H9 (cell line): ENCODE measurements around the gene GADD45GIP1. TPM values are rescaled to one million over a fixed set of nuclear protein-coding genes. Genes with fewer than 3 reads are reported as not detected.

Experiments
- DNase-seq: peaks from one replicate; pipeline ENCODE4 v3.0.0-alpha.2; 2017
- H2AFZ ChIP-seq: one replicate; pipeline ENCODE4 v1.6.1; 2013; ENCODE audit warnings: mild to moderate bottlenecking, low read length, control low read depth, moderate library complexity
- H2AK5ac ChIP-seq: 2 replicates; pipeline ENCODE4 v1.6.1; 2013; ENCODE audit warnings: low read length, control low read depth, mixed read lengths; ENCODE audit not compliant: insufficient read length
- H2BK120ac ChIP-seq: one replicate; pipeline ENCODE4 v1.6.1; 2013; ENCODE audit warnings: low read depth, mild to moderate bottlenecking, low read length, control low read depth, inconsistent platforms; ENCODE audit not compliant: poor library complexity, severe bottlenecking
- H2BK12ac ChIP-seq: 2 replicates; pipeline ENCODE4 v1.6.1; 2013; ENCODE audit warnings: low read length, control low read depth, mixed read lengths, low read depth; ENCODE audit not compliant: insufficient read length
- H2BK15ac ChIP-seq: 2 replicates; pipeline ENCODE4 v1.6.1; 2013; ENCODE audit warnings: low read depth, low read length, control low read depth
- H2BK20ac ChIP-seq: one replicate; pipeline ENCODE4 v1.6.1; 2013; ENCODE audit warnings: low read depth, mild to moderate bottlenecking, low read length, control low read depth, inconsistent platforms; ENCODE audit not compliant: poor library complexity, severe bottlenecking
- H2BK5ac ChIP-seq: 2 replicates; pipeline ENCODE4 v1.6.1; 2013; ENCODE audit warnings: low read length, control low read depth, mixed read lengths; ENCODE audit not compliant: insufficient read length
- H3K14ac ChIP-seq: 2 replicates; pipeline ENCODE4 v1.6.1; 2013; ENCODE audit warnings: low read length, control low read depth; ENCODE audit not compliant: insufficient read depth
- H3K18ac ChIP-seq: 2 replicates; pipeline ENCODE4 v1.6.1; 2013; ENCODE audit warnings: low read depth, mild to moderate bottlenecking, mixed read lengths, low read length, control low read depth; ENCODE audit not compliant: insufficient read length
- H3K23ac ChIP-seq: 2 replicates; pipeline ENCODE4 v1.6.1; 2013; ENCODE audit warnings: low read length, control low read depth, mixed read lengths, low read depth; ENCODE audit not compliant: insufficient read length
- H3K23me2 ChIP-seq: 2 replicates; pipeline ENCODE4 v1.6.1; 2013; ENCODE audit warnings: low read depth, mild to moderate bottlenecking, mixed read lengths, low read length, control low read depth; ENCODE audit not compliant: insufficient read length, poor library complexity, severe bottlenecking
- H3K27ac ChIP-seq: 2 replicates; pipeline ENCODE4 v1.5.1; 2013; ENCODE audit warnings: low read length, control low read depth, mixed read lengths, low read depth; ENCODE audit not compliant: insufficient read length
- H3K27me3 ChIP-seq: 2 replicates; pipeline ENCODE4 v1.6.1; 2013; ENCODE audit warnings: low read length, control low read depth, inconsistent platforms; ENCODE audit not compliant: insufficient read depth
- H3K4ac ChIP-seq: 2 replicates; pipeline ENCODE4 v1.6.1; 2013; ENCODE audit warnings: low read depth, mild to moderate bottlenecking, control low read depth, inconsistent platforms, low read length, moderate library complexity
- H3K4me1 ChIP-seq: 2 replicates; pipeline ENCODE4 v1.6.1; 2013; ENCODE audit warnings: low read length, control low read depth, inconsistent platforms; ENCODE audit not compliant: insufficient read depth
- H3K4me2 ChIP-seq: 2 replicates; pipeline ENCODE4 v1.6.1; 2013; ENCODE audit warnings: low read length, control low read depth, mixed read lengths; ENCODE audit not compliant: insufficient read length, insufficient read depth
- H3K56ac ChIP-seq: 2 replicates; pipeline ENCODE4 v1.6.1; 2013; ENCODE audit warnings: low read depth, mild to moderate bottlenecking, mixed read lengths, low read length, control low read depth; ENCODE audit not compliant: insufficient read length
- H3K79me1 ChIP-seq: 2 replicates; pipeline ENCODE4 v1.6.1; 2013; ENCODE audit warnings: low read depth, mild to moderate bottlenecking, moderate library complexity, low read length, control low read depth, inconsistent platforms; ENCODE audit not compliant: insufficient read depth, poor library complexity, severe bottlenecking
- H3K79me2 ChIP-seq: 2 replicates; pipeline ENCODE4 v1.6.1; 2013; ENCODE audit warnings: low read length, control low read depth, inconsistent platforms; ENCODE audit not compliant: insufficient read depth
- H3K9ac ChIP-seq: 2 replicates; pipeline ENCODE4 v1.6.1; 2013; ENCODE audit warnings: low read length, control low read depth, mixed read lengths; ENCODE audit not compliant: insufficient read length; ENCODE audit errors: extremely low read depth
- H3K9me3 ChIP-seq: one replicate; pipeline ENCODE4 v1.6.1; 2013; ENCODE audit warnings: low read depth, low read length, inconsistent platforms; ENCODE audit not compliant: control insufficient read depth
- H3T11ph ChIP-seq: one replicate; pipeline ENCODE4 v1.6.1; 2013; ENCODE audit warnings: mild to moderate bottlenecking, low read length, control low read depth, inconsistent platforms
- H4K20me1 ChIP-seq: one replicate; pipeline ENCODE4 v1.6.1; 2013; ENCODE audit not compliant: control insufficient read depth, insufficient read length, insufficient read depth
- H4K5ac ChIP-seq: 2 replicates; pipeline ENCODE4 v1.6.1; 2013; ENCODE audit warnings: low read depth, mild to moderate bottlenecking, mixed read lengths, low read length, control low read depth; ENCODE audit not compliant: insufficient read length
- H4K8ac ChIP-seq: replicated peaks from 2 replicates; pipeline ENCODE4 v1.6.1; 2013; ENCODE audit warnings: low read length, control low read depth, mixed read lengths, low read depth; ENCODE audit not compliant: insufficient read length
- H4K91ac ChIP-seq: 2 replicates; pipeline ENCODE4 v1.6.1; 2013; ENCODE audit warnings: low read depth, mild to moderate bottlenecking, moderate library complexity, mixed read lengths, low read length, control low read depth; ENCODE audit not compliant: insufficient read length
- H3K27ac Mint-ChIP-seq, 3 experiments: 2 replicates in 2 of 3; 3 replicates in 1 of 3; pipeline ENCODE4 v1.8.0; 2020 to 2021; ENCODE audit warnings: mixed read lengths in 3 of 3, mild to moderate bottlenecking in 1 of 3, moderate library complexity in 1 of 3
- H3K27me3 Mint-ChIP-seq: 2 replicates; pipeline ENCODE4 v1.8.0; 2021; ENCODE audit warnings: low read depth, mild to moderate bottlenecking, moderate library complexity, mixed read lengths
- H3K36me3 Mint-ChIP-seq, 3 experiments: 2 replicates in 2 of 3; 3 replicates in 1 of 3; pipeline ENCODE4 v1.8.0; 2020 to 2021; ENCODE audit warnings: low read depth in 3 of 3, mixed read lengths in 3 of 3; ENCODE audit not compliant: insufficient read depth in 1 of 3
- H3K4me1 Mint-ChIP-seq, 2 experiments: 2 replicates each; pipeline ENCODE4 v1.8.0; 2020; ENCODE audit warnings: mixed read lengths in 2 of 2
- H3K4me3 Mint-ChIP-seq, 2 experiments: 2 replicates in 1 of 2; 3 replicates in 1 of 2; pipeline ENCODE4 v1.8.0; 2020 to 2021; ENCODE audit warnings: mild to moderate bottlenecking in 2 of 2, mixed read lengths in 2 of 2, moderate library complexity in 1 of 2
- H3K9me3 Mint-ChIP-seq, 2 experiments: 2 replicates in 1 of 2; 3 replicates in 1 of 2; pipeline ENCODE4 v1.8.0; 2020; ENCODE audit warnings: mild to moderate bottlenecking in 2 of 2, mixed read lengths in 2 of 2, moderate library complexity in 1 of 2
- WGBS: extraction: QIAGEN DNeasy Blood & Tissue Kit; methylation state at CpG from one replicate; pipeline ENCODE4 v1.1.7; 2013; ENCODE audit warnings: missing lambda C conversion rate, low lambda C conversion rate, mixed read lengths; ENCODE audit not compliant: insufficient read length; ENCODE audit errors: extremely low coverage; 5-methylcytosine and 5-hydroxymethylcytosine counted together
- total RNA-seq: library from RNA; stranded (reverse); gene quantifications from 2 replicates; pipeline ENCODE4 v1.2.1, GENCODE V29; 2021
- TF ChIP-seq, protein P1 (sequence below): fragments of 200-600 bp; sonication (generic); conservative IDR thresholded peaks from 3 replicates; pipeline ENCODE4 v1.8.0; 2021; ENCODE audit warnings: antibody characterized with exemption, mild to moderate bottlenecking

Gene GADD45GIP1
- total RNA-seq, 1 experiment from 2014 or later, result 44.5 TPM

- H2AFZ ChIP-seq, result no peak overlapping the region
- H3K14ac ChIP-seq, result no peak overlapping the region
- no peak overlapping the region for H2BK20ac ChIP-seq
- H3K23me2 ChIP-seq, result no peaks in the 10 kb centered on the region
- no peaks in the 10 kb centered on the region for H3K79me1 ChIP-seq
- Mint-ChIP-seq H3K9me3 (no peaks in the 10 kb centered on the region; a peak in 1 of 5 replicates), H3K27ac (no peak overlapping the region), H3K4me3 (no peak overlapping the region), H3K4me1 (peaks cover 6 to 9% of the 10 kb centered on the region in 2 experiments), H3K27me3 (peaks cover 12% of the 10 kb centered on the region), H3K36me3 (no peaks in the 10 kb centered on the region)
- H3K23ac ChIP-seq, result no peak overlapping the region
- no peak for DNase-seq
- no CpG with 5 or more reads among the region's 10 CpGs for WGBS
- no peaks in the 10 kb centered on the region for H3K79me2 ChIP-seq
- H3K18ac ChIP-seq, result no peak overlapping the region
- no peaks in the 10 kb centered on the region; the same call in 1 of the 2 replicates for H3K27me3 ChIP-seq
- H3K4me1 ChIP-seq, result no peaks in the 10 kb centered on the region
- H4K8ac ChIP-seq, result no peak overlapping the region
- no peak overlapping the region for H2AK5ac ChIP-seq
- no peak overlapping the region for H3K9ac ChIP-seq
- no peak overlapping the region for H4K91ac ChIP-seq
- no peak overlapping the region for H2BK12ac ChIP-seq
- H3K56ac ChIP-seq, result no peak overlapping the region
- H4K20me1 ChIP-seq, result no peaks in the 10 kb centered on the region
- no peak overlapping the region for H3T11ph ChIP-seq
- H3K9me3 ChIP-seq, result no peaks in the 10 kb centered on the region
- peak overlapping the region; percentile 28 for H3K4me2 ChIP-seq
- H2BK5ac ChIP-seq, result no peak overlapping the region
- TF ChIP-seq, protein P1, sequence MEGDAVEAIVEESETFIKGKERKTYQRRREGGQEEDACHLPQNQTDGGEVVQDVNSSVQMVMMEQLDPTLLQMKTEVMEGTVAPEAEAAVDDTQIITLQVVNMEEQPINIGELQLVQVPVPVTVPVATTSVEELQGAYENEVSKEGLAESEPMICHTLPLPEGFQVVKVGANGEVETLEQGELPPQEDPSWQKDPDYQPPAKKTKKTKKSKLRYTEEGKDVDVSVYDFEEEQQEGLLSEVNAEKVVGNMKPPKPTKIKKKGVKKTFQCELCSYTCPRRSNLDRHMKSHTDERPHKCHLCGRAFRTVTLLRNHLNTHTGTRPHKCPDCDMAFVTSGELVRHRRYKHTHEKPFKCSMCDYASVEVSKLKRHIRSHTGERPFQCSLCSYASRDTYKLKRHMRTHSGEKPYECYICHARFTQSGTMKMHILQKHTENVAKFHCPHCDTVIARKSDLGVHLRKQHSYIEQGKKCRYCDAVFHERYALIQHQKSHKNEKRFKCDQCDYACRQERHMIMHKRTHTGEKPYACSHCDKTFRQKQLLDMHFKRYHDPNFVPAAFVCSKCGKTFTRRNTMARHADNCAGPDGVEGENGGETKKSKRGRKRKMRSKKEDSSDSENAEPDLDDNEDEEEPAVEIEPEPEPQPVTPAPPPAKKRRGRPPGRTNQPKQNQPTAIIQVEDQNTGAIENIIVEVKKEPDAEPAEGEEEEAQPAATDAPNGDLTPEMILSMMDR, result no peak
- no peak overlapping the region for H2BK120ac ChIP-seq
- no peak overlapping the region for H3K27ac ChIP-seq
- no peak overlapping the region for H2BK15ac ChIP-seq
- no peak overlapping the region for H3K4ac ChIP-seq
- no peak overlapping the region for H4K5ac ChIP-seq
These were observed 26.1 kb upstream of the GADD45GIP1 start for GRCh38 chr19:12983091-12983490.
